Measurements from ENCODE around the gene SDK1. TPM values are rescaled to one million over a fixed set of nuclear protein-coding genes. Genes with fewer than 3 reads are reported as not detected.
A peak's percentile ranks its signal among the peaks of the same experiment; 100 is the strongest.

The SDK1 gene
- total RNA-seq, 1 donor from 2014 or later = 37.6 TPM

DNA sequence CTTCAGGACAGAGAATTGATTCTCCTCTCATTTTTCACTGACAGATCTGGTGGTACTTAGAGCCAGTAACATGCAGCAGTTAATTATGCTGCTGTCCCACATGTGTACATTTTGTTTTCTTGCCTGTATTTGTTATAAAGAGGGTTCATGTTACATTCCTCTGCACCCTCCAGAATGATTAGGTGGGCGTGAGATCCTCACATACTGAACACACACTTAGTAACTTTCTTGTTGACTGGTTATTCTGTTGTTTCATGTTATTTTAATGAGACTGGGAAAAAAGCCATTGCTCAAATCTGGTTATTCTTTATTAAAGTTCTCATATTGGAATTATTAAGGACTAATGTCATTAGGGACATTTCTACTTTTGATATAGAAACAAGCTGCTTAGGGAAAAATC is 409.1 kb downstream of the SDK1 start:
- H3K36me3 Mint-ChIP-seq (ENCODE audit: insufficient read depth) = peaks cover 4% of the 10 kb centered on the region

DNA sequence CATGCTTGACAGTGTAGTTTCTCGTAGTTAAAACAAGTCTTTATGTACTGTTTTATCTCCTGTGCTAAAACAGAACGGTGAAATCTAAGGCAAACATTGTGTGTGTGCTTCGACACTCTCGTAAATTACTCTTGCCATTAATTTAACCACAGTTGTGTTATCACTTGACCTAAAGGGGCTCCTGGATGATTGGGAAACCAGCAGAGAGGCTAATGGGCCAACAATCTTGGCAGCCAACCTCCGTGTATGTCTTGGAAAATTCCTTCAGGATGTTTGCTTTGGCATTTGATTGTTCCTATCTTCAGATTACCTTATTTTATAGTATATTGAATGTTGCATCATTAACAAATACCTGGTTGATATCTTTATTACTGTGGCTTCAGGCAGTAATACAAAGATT is 409.5 kb downstream of the SDK1 start:
- no peak overlapping the region for H3K4me3 Mint-ChIP-seq (ENCODE audit: low read depth)
- TF ChIP-seq, protein P1, sequence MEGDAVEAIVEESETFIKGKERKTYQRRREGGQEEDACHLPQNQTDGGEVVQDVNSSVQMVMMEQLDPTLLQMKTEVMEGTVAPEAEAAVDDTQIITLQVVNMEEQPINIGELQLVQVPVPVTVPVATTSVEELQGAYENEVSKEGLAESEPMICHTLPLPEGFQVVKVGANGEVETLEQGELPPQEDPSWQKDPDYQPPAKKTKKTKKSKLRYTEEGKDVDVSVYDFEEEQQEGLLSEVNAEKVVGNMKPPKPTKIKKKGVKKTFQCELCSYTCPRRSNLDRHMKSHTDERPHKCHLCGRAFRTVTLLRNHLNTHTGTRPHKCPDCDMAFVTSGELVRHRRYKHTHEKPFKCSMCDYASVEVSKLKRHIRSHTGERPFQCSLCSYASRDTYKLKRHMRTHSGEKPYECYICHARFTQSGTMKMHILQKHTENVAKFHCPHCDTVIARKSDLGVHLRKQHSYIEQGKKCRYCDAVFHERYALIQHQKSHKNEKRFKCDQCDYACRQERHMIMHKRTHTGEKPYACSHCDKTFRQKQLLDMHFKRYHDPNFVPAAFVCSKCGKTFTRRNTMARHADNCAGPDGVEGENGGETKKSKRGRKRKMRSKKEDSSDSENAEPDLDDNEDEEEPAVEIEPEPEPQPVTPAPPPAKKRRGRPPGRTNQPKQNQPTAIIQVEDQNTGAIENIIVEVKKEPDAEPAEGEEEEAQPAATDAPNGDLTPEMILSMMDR (IDR thresholded peaks at IDR 0.05; ENCODE audit: unreplicated experiment) = no peak
- H3K4me1 Mint-ChIP-seq (ENCODE audit: low read depth) = peaks cover 36% of the 10 kb centered on the region
- H3K36me3 Mint-ChIP-seq (ENCODE audit: insufficient read depth) = peaks cover 4% of the 10 kb centered on the region
- DNase-seq (ENCODE audit: low spot score, unreplicated experiment) = no peak
- H3K27me3 Mint-ChIP-seq = no peaks in the 10 kb centered on the region
- H3K9me3 Mint-ChIP-seq (ENCODE audit: low read depth) = peaks cover 6% of the 10 kb centered on the region
- no peak overlapping the region for H3K27ac Mint-ChIP-seq

More for the DNA sequence above, 409.1 kb downstream of the SDK1 start:
- TF ChIP-seq, protein P1 (IDR thresholded peaks at IDR 0.05; ENCODE audit: unreplicated experiment) = no peak
- peaks cover 6% of the 10 kb centered on the region for H3K9me3 Mint-ChIP-seq (ENCODE audit: low read depth)
- no peak overlapping the region for H3K27ac Mint-ChIP-seq
- no peak for DNase-seq (ENCODE audit: low spot score, unreplicated experiment)
- H3K4me1 Mint-ChIP-seq (ENCODE audit: low read depth) = peaks cover 36% of the 10 kb centered on the region
- no peak overlapping the region for H3K4me3 Mint-ChIP-seq (ENCODE audit: low read depth)
- no peaks in the 10 kb centered on the region for H3K27me3 Mint-ChIP-seq

DNA sequence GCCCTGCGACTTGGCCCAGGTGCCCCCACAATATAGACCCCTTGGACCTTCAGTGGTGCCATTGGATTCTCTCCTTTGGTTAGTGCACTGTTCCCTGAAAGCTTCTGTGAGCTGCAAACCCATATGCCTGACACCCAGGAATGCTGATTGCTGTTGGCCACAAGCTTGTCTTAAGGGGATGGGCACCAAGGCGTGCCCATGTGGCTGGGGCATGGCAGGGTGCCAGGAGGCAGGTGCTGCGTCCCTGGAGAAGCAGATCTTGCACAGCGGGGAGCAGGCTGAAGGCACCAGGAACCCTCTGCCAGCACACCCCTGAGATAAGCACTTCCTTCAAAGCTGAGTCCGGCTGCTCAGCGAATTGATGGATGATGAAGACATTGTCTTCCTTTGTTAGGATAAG is 411.8 kb downstream of the SDK1 start:
- no peaks in the 10 kb centered on the region for H3K9me3 Mint-ChIP-seq (ENCODE audit: low read depth)
- H3K27ac Mint-ChIP-seq = no peak overlapping the region
- TF ChIP-seq, protein P1 (IDR thresholded peaks at IDR 0.05; ENCODE audit: unreplicated experiment) = no peak
- peaks cover 34% of the 10 kb centered on the region for H3K4me1 Mint-ChIP-seq (ENCODE audit: low read depth)
- H3K4me3 Mint-ChIP-seq (ENCODE audit: low read depth) = no peak overlapping the region
- no peak for DNase-seq (ENCODE audit: low spot score, unreplicated experiment)
- no peaks in the 10 kb centered on the region for H3K27me3 Mint-ChIP-seq
- peaks cover 1% of the 10 kb centered on the region for H3K36me3 Mint-ChIP-seq (ENCODE audit: insufficient read depth)

DNA sequence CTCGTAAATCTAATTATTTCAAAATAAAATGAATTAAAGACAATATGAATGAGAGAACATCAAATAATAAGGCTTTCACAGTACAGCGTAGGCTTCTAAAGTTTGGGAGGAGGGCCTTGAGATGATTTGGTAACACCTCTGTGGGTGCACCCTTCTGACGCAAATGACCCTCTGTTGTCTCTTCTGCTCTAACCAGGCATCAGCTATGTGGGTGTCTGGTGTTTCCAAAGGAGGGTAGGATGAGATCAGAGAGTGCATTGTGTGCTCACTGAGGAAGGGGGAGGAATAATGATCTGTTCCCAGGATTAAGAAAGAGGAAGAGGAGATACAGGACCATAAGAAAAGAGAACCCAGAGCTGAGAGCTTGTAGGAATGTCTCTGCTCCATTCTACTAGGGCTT is 420.4 kb downstream of the SDK1 start:
- no peaks in the 10 kb centered on the region for H3K9me3 Mint-ChIP-seq (ENCODE audit: low read depth)
- no peak for DNase-seq (ENCODE audit: low spot score, unreplicated experiment)
- H3K4me3 Mint-ChIP-seq (ENCODE audit: low read depth) = no peak overlapping the region
- TF ChIP-seq, protein P1 (IDR thresholded peaks at IDR 0.05; ENCODE audit: unreplicated experiment) = no peak
- H3K4me1 Mint-ChIP-seq (ENCODE audit: low read depth) = peaks cover 2% of the 10 kb centered on the region
- no peaks in the 10 kb centered on the region for H3K27me3 Mint-ChIP-seq
- H3K27ac Mint-ChIP-seq = no peak overlapping the region
- H3K36me3 Mint-ChIP-seq (ENCODE audit: insufficient read depth) = no peaks in the 10 kb centered on the region

DNA sequence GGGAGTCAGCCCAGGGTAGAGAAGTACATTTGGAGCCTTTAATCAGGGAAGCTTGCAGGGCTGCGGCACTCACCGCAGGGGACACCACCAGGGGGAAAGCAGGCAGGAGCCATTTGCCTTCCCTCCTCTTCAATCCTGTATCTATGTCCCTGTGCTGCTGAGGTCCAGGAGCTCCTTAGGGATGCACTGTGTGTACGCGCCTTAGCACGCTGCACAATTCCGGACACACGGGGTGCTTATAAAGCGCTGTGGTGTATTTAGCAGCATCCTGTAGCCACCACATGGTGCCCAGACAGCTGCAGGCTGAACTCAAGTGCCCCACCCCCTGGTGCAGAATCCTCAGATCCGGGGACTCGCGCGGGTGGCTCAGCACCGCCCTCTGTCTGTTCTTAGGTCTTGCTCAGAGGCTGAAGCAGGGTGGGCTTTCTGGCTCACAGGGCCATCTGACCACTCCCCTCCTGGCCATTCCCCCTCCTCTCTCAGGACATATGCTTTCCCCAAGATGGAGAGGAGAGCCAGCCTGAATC is 421.4 kb downstream of the SDK1 start:
- Mint-ChIP-seq H3K36me3 (ENCODE audit: insufficient read depth) (peaks cover 1% of the 10 kb centered on the region), H3K9me3 (ENCODE audit: low read depth) (no peaks in the 10 kb centered on the region), H3K4me3 (ENCODE audit: low read depth) (no peak overlapping the region)

More for the DNA sequence above, 421.4 kb downstream of the SDK1 start:
- H3K4me1 Mint-ChIP-seq (ENCODE audit: low read depth) = peaks cover 9% of the 10 kb centered on the region
- no peak for DNase-seq (ENCODE audit: low spot score, unreplicated experiment)
- TF ChIP-seq, protein P1 (IDR thresholded peaks at IDR 0.05; ENCODE audit: unreplicated experiment) = peak; percentile 46
- no peaks in the 10 kb centered on the region for H3K27me3 Mint-ChIP-seq
- H3K27ac Mint-ChIP-seq = no peak overlapping the region
